GM18502 (cell line): Measurements from ENCODE around the gene SEMA4D.

Source experiments
- ATAC-seq: cut with Tn5 transposase; IDR thresholded peaks from one replicate; pipeline ENCODE4 v1.9.1; 2021; ENCODE audit warnings: mild to moderate bottlenecking; ENCODE audit not compliant: unreplicated experiment, poor library complexity

Gene SEMA4D

GRCh38 chr9:89312222-89312571, 185.7 kb downstream of the SEMA4D start:
- no peak for ATAC-seq

DNA sequence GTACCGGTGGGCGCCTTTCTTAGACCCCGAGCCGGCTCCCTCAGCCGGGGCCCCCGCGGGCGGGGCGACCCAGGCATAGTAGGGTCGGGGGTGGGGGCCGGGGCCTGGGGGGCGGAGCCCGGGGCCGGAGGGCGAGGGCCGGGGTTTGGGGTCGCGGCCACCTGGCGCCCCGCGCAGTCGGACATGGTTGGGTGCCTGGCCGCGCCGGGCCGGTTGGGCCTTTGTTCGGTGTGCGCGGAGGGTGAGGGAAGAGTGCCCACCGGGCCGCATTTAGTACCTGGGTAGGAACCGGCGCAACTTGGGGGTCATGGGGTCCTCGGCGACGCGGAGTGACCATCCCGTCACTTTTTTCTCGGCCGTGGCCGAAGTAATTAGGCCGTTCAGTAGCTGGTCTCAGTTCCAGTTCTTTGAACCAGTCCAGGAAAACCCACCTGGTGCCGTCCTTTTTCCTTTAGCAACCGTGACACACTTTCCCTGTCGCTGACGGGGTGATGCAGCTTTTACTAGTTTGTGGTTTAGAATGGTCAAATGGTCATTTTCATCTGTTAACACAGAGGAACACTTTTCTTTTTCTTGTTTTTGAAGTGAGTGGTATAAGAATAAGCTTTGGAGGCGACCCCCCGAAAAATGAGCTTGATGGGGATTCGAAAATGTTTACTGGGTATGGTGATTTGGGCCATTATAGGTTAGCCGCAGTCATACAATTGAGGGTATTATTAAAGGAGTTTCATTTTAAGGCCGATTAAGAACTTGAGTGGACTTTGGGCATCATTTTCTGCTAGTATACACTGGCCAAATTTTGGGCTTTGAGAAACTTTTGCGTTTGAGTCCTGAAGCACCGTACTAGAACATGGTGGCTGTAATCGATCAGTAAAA, 186.3 kb downstream of the SEMA4D start:
- ATAC-seq: peak; percentile 9
